ENCODE data around the gene PLB1. TPM values are rescaled to one million over a fixed set of nuclear protein-coding genes. Genes with fewer than 3 reads are reported as not detected.

PLB1 gene
- polyA plus RNA-seq, 1 donor from 2014 or later = 2.8 TPM

- H4K20me1 ChIP-seq (ENCODE audit: insufficient read depth) = no peaks in the 10 kb centered on the region
- H2AFZ ChIP-seq (ENCODE audit: low read depth, low read length) = no peak overlapping the region
- no peaks in the 10 kb centered on the region for H3F3A ChIP-seq (ENCODE audit: insufficient read depth, low read length, poor library complexity, severe bottlenecking)
- H3K27ac ChIP-seq (ENCODE audit: low read length) = no peak overlapping the region
- no peak overlapping the region for H3K4me2 ChIP-seq (ENCODE audit: low read length)
- no peaks in the 10 kb centered on the region for H3K79me2 ChIP-seq (replicated peaks; ENCODE audit: insufficient read depth, low read length)
- no peaks in the 10 kb centered on the region for H3K9me3 ChIP-seq (ENCODE audit: low read length)
- H3K4me3 ChIP-seq (ENCODE audit: low read length) = no peak overlapping the region
- H3K9ac ChIP-seq (ENCODE audit: low read length) = no peak overlapping the region
- no peak for TF ChIP-seq TAF1 (IDR thresholded peaks at IDR 0.05; ENCODE audit: low read depth)
- no peak for TF ChIP-seq EZH2 (IDR thresholded peaks at IDR 0.05; ENCODE audit: borderline replicate concordance, insufficient read depth, low read length, poor library complexity, severe bottlenecking)
- TF ChIP-seq MXI1 (conservative IDR thresholded peaks at IDR 0.05; ENCODE audit: poor library complexity, severe bottlenecking) = no peak
- TF ChIP-seq SMC3 (conservative IDR thresholded peaks at IDR 0.05; ENCODE audit: poor library complexity) = no peak
- TF ChIP-seq EP300 (conservative IDR thresholded peaks at IDR 0.05; ENCODE audit: poor library complexity, severe bottlenecking) = no peak
- TF ChIP-seq RAD21 (conservative IDR thresholded peaks at IDR 0.05) = no peak
- no peak for TF ChIP-seq CTCF (IDR thresholded peaks at IDR 0.05; ENCODE audit: poor library complexity, severe bottlenecking)
- TF ChIP-seq POLR2AphosphoS5 (IDR thresholded peaks at IDR 0.05) = no peak
- TF ChIP-seq REST (IDR thresholded peaks at IDR 0.05; ENCODE audit: borderline replicate concordance) = no peak
- no peaks in the 10 kb centered on the region for H3K9me2 ChIP-seq (ENCODE audit: insufficient read depth, low read length)
- no peaks in the 10 kb centered on the region for H3K36me3 ChIP-seq (ENCODE audit: insufficient read depth, low read length)
- no peaks in the 10 kb centered on the region for H3K27me3 ChIP-seq (ENCODE audit: insufficient read depth, low read depth, low read length)
These were observed 3.6 kb upstream of the PLB1 start for GRCh38 chr2:28492282-28492681.

GRCh38 chr2:28493636-28494035, 2.2 kb upstream of the PLB1 start:
- H3K9ac ChIP-seq (ENCODE audit: low read length) = no peak overlapping the region
- no peaks in the 10 kb centered on the region for H3K9me2 ChIP-seq (ENCODE audit: insufficient read depth, low read length)
- no peaks in the 10 kb centered on the region for H3K9me3 ChIP-seq (ENCODE audit: low read length)
- no peaks in the 10 kb centered on the region for H3F3A ChIP-seq (ENCODE audit: insufficient read depth, low read length, poor library complexity, severe bottlenecking)
- H3K4me2 ChIP-seq (ENCODE audit: low read length) = no peak overlapping the region
- no peaks in the 10 kb centered on the region for H3K79me2 ChIP-seq (replicated peaks; ENCODE audit: insufficient read depth, low read length)
- no peak overlapping the region for H3K4me3 ChIP-seq (ENCODE audit: low read length)
- no peaks in the 10 kb centered on the region for H3K27me3 ChIP-seq (ENCODE audit: insufficient read depth, low read depth, low read length)
- H2AFZ ChIP-seq (ENCODE audit: low read depth, low read length) = no peak overlapping the region
- no peak overlapping the region for H3K27ac ChIP-seq (ENCODE audit: low read length)
- H4K20me1 ChIP-seq (ENCODE audit: insufficient read depth) = no peaks in the 10 kb centered on the region
- TF ChIP-seq EP300 (conservative IDR thresholded peaks at IDR 0.05; ENCODE audit: poor library complexity, severe bottlenecking) (no peak), MXI1 (conservative IDR thresholded peaks at IDR 0.05; ENCODE audit: poor library complexity, severe bottlenecking) (no peak), REST (IDR thresholded peaks at IDR 0.05; ENCODE audit: borderline replicate concordance) (no peak), CTCF (IDR thresholded peaks at IDR 0.05; ENCODE audit: poor library complexity, severe bottlenecking) (no peak), SMC3 (conservative IDR thresholded peaks at IDR 0.05; ENCODE audit: poor library complexity) (no peak), RAD21 (conservative IDR thresholded peaks at IDR 0.05) (no peak), TAF1 (IDR thresholded peaks at IDR 0.05; ENCODE audit: low read depth) (no peak), POLR2AphosphoS5 (IDR thresholded peaks at IDR 0.05) (no peak), EZH2 (IDR thresholded peaks at IDR 0.05; ENCODE audit: borderline replicate concordance, insufficient read depth, low read length, poor library complexity, severe bottlenecking) (no peak)
- H3K36me3 ChIP-seq (ENCODE audit: insufficient read depth, low read length) = no peaks in the 10 kb centered on the region

Data from neural cell (in vitro differentiated cells).